Thoracic aorta (tissue), 2 donors: ENCODE measurements around the gene ELP6. TPM values are rescaled to one million over a fixed set of nuclear protein-coding genes. Genes with fewer than 3 reads are reported as not detected.

Experiments
- ATAC-seq: fragments of 150-250 bp; one replicate; pipeline ENCODE4 v1.8.0; 2017; ENCODE audit warnings: low read depth; ENCODE audit not compliant: insufficient number of reproducible peaks, low FRiP score
- DNase-seq: peaks from one replicate; pipeline ENCODE4 v3.0.0-alpha.2; 2020; ENCODE audit warnings: low spot score
- H3K27ac ChIP-seq, 2 donors: fragments of 200-600 bp; sonication (generic); 1 replicate in 1 of 2; 2 replicates in 1 of 2; pipeline ENCODE4 v1.5.1; 2016; ENCODE audit warnings: mild to moderate bottlenecking in 2 of 2, moderate library complexity in 2 of 2
- H3K27me3 ChIP-seq: fragments of 200-600 bp; sonication (generic); replicated peaks from 2 replicates; pipeline ENCODE4 v1.6.0; 2016; ENCODE audit warnings: mild to moderate bottlenecking; ENCODE audit not compliant: insufficient read depth
- H3K36me3 ChIP-seq: fragments of 200-600 bp; sonication (generic); one replicate; pipeline ENCODE4 v1.5.1; 2016
- H3K4me1 ChIP-seq, 2 donors: fragments of 200-600 bp; sonication (generic); 1 replicate in 1 of 2; 2 replicates in 1 of 2; pipeline versions ENCODE4 v1.5.1 to v1.6.0; 2016; ENCODE audit warnings: low read depth in 2 of 2, mild to moderate bottlenecking in 1 of 2; ENCODE audit not compliant: control insufficient read depth in 1 of 2
- H3K4me3 ChIP-seq: fragments of 200-600 bp; sonication (generic); 2 replicates; pipeline ENCODE4 v1.5.1; 2016; ENCODE audit warnings: mild to moderate bottlenecking
- H3K9me3 ChIP-seq: fragments of 200-600 bp; sonication (generic); 2 replicates; pipeline ENCODE4 v1.5.1; 2016
- total RNA-seq, 2 donors: library from RNA; depleted of rRNA; stranded (reverse); fragments of >200 nt; gene quantifications; one replicate each; pipeline versions ENCODE4 v1.1.0 to v1.2.3, GENCODE V29; 2016
- TF ChIP-seq, protein P1 (sequence below): fragments of 200-600 bp; sonication (generic); IDR thresholded peaks from one replicate; pipeline ENCODE4 v1.5.1; 2019; ENCODE audit warnings: antibody characterized with exemption

ELP6 gene, protein sequence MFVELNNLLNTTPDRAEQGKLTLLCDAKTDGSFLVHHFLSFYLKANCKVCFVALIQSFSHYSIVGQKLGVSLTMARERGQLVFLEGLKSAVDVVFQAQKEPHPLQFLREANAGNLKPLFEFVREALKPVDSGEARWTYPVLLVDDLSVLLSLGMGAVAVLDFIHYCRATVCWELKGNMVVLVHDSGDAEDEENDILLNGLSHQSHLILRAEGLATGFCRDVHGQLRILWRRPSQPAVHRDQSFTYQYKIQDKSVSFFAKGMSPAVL
- 10 to 100 TPM; 16.5 to 28.7 TPM for total RNA-seq

DNA sequence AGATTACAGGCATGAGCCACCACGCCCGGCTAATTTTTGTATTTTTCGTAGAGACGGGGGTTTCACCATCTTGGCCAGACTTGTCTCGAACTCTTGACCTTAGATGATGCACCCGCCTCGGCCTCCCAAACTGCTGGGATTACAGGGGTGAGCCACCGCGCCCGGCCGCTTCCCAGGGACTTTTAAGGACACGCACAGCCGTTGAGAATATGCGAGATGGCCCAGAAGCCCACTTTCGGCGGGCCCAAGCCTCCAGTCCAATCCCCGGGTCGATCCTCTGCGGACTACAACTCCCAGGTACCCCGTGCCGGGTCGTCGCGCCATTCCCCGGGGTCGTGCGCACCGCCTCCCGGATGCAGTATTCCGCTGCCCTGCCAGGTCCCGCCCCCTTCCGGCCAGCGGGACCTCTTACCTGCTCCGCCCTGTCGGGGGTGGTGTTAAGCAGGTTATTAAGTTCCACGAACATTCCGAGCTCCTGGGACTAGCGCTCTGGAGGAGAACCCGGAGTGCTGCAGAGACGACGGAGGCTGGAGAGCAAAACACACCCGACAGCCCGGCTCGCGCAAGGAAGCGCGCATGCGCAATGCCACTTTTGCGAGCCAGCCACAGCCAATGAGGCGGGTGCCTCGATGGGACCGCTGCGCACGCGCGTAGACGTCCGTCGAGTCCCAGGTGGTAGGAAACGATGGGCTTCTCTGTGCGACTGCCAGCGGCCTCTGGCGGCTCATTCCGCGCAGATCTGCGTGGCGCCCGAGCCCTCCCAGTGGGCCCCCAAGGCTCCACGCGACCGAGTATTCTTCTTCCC lies at the start of gene ELP6:
ELP6 (minus strand) TSS at position 588 of the 805 bp plus-strand sequence; CDS start at position 466, 122 bp downstream.
- Histone ChIP-seq H3K4me1 (peaks cover 0 to 11% of the 10 kb centered on the region in 2 donors), H3K27me3 (no peaks in the 10 kb centered on the region), H3K27ac (peak within 1 kb of the TSS; percentile 94), H3K9me3 (no peaks in the 10 kb centered on the region), H3K36me3 (peaks cover 7% of the 10 kb centered on the region), H3K4me3 (peak within 1 kb of the TSS; percentile 92)
- peak; percentile 88 for DNase-seq
- peak; percentile 94 for ATAC-seq
- TF ChIP-seq, protein P1, sequence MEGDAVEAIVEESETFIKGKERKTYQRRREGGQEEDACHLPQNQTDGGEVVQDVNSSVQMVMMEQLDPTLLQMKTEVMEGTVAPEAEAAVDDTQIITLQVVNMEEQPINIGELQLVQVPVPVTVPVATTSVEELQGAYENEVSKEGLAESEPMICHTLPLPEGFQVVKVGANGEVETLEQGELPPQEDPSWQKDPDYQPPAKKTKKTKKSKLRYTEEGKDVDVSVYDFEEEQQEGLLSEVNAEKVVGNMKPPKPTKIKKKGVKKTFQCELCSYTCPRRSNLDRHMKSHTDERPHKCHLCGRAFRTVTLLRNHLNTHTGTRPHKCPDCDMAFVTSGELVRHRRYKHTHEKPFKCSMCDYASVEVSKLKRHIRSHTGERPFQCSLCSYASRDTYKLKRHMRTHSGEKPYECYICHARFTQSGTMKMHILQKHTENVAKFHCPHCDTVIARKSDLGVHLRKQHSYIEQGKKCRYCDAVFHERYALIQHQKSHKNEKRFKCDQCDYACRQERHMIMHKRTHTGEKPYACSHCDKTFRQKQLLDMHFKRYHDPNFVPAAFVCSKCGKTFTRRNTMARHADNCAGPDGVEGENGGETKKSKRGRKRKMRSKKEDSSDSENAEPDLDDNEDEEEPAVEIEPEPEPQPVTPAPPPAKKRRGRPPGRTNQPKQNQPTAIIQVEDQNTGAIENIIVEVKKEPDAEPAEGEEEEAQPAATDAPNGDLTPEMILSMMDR: peak; percentile 17

GRCh38 chr3:47556351-47556750 lies 42.8 kb upstream of the ELP6 start:
- no peaks in the 10 kb centered on the region for H3K4me1 ChIP-seq
- H3K27ac ChIP-seq: no peak overlapping the region
- ATAC-seq: no peak
- no peaks in the 10 kb centered on the region for H3K27me3 ChIP-seq
- H3K9me3 ChIP-seq: no peaks in the 10 kb centered on the region
- DNase-seq: no peak
- TF ChIP-seq, protein P1: no peak
- no peak overlapping the region for H3K4me3 ChIP-seq
- H3K36me3 ChIP-seq: no peaks in the 10 kb centered on the region

DNA sequence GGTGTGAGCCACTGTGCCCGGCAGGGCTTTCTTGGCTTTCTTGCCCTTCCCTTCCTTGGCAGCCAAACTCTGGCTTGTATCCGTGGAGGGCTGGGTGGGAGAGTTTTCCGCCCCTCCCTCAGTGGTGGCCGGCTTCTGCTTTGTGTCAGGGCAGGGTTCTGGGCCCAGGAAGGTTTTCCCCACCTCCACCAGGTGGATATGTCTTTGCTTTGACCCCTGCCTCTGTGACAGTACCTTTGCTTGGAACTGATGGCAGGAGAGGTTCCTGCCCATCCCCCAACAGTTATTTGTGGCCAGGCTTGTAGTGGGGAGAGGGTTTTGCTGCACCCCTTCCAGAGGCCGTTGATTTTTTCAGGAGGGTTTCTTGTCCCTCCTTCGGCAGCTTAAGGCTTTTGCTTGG lies 40.8 kb upstream of the ELP6 start:
- H3K27ac ChIP-seq: no peak overlapping the region
- H3K27me3 ChIP-seq: no peaks in the 10 kb centered on the region
- TF ChIP-seq, protein P1: no peak
- ATAC-seq (no peak), DNase-seq (no peak)
- H3K4me1 ChIP-seq: no peaks in the 10 kb centered on the region
- no peaks in the 10 kb centered on the region for H3K36me3 ChIP-seq
- no peak overlapping the region for H3K4me3 ChIP-seq
- no peaks in the 10 kb centered on the region for H3K9me3 ChIP-seq

DNA sequence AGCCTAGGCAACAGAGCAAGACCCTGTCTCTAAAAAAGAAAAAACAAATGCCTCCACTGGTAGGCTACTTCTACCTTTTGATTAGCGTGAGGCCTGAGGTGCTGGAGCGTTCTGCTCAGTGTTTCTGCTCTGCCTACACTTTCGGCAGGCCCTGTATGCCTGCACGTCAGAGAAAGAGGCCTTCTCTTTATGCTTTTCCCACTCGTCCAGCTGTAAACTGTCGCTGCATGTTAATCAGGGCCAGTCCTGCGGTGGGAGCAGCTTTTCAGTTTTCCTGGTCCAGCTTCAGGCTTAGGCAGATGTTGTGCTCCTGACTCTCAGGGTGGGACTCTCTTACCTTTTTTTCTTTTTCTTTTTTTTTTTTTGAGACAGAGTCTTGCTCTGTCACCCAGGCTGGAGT lies 39.9 kb upstream of the ELP6 start:
- no peak for ATAC-seq
- DNase-seq: no peak
- Histone ChIP-seq H3K27me3 (no peaks in the 10 kb centered on the region), H3K9me3 (no peaks in the 10 kb centered on the region), H3K4me3 (no peak overlapping the region), H3K4me1 (no peaks in the 10 kb centered on the region), H3K27ac (no peak overlapping the region), H3K36me3 (no peaks in the 10 kb centered on the region)
- TF ChIP-seq, protein P1: no peak

DNA sequence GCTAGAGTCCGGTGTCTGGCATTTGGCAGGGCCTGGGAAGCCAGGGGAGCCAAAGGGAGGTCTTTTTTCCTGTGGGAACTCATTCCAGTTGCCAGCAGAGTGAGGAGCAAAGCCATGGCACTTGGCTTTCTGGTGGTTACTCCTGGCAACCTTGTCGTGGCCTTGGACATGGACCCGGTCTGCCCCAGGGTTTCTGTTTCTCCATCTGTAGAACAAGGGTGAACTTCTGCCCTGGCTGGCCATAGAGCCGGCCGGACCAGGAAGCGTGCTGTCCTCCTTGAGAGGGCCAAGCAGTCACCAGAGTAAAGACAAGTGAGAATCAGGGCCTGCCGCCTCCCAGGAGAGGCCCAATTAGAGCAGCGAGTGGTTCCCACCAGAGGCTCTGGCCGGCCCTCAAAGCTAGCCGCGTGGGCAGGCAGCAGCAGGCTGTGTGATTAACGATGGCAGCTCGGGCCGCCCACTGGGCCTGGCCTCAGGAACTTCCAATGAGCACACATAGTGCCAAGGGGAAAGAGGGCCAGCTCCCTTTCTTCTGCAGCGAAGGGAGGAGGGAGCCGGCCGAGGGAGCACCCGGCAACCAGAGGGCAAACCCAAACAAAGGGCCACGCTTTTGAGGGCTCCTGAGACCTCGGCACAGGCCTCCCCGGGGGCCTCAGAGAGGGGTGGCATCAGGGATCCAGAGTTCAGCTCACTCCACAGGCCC lies 29.1 kb upstream of the ELP6 start:
- DNase-seq (peak; percentile 41), ATAC-seq (no peak)
- Histone ChIP-seq H3K36me3 (no peaks in the 10 kb centered on the region), H3K9me3 (no peaks in the 10 kb centered on the region), H3K4me3 (peak overlapping the region; percentile 60), H3K4me1 (peaks cover 3 to 17% of the 10 kb centered on the region in 2 donors), H3K27ac (peak overlapping the region; percentile 42 to 58), H3K27me3 (no peaks in the 10 kb centered on the region)
- TF ChIP-seq, protein P1: no peak
